ENCODE results near the gene SIDT1. TPM values are rescaled to one million over a fixed set of nuclear protein-coding genes. Genes with fewer than 3 reads are reported as not detected.

The SIDT1 gene
- total and polyA plus RNA-seq, 4 donors, result 1.0 to 16.3 (median 4.6) TPM

DNA sequence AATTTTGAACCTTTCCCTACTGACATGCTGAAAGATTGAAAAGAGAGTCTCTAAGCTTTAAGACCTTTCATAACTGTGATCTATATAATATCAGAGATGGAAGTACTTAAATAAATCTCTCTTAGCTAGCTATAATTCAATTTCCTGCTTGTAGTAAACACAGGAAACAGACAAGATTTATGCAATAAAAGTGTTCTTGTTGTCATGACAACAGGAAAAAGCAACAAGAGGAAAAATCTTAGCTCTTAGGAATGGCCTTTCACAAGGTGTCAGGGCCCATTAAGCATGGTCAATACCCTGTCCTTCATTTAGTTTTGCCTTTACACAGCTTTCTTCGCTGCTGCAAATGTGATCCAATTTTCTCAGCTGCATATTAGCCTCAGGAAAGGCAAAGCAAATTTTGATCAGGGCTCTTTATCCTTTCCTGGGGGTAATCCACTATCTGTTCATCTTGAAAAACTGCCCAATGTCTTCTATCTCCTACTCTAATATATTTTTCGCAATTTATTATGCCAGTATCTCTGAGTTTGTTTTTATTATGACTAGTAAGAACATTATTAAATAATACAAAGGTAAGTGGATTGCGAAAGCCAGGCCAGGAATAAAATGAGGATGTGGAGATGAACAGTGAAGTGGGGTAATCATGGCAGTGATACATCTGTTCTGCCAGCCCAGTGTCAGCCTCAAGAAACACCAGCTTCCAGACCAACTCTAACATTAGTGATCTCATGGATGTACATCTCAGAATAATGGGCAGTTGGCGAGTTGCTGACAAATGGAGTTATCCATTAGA is 28.7 kb downstream of the SIDT1 start:
- TF ChIP-seq, protein P1, sequence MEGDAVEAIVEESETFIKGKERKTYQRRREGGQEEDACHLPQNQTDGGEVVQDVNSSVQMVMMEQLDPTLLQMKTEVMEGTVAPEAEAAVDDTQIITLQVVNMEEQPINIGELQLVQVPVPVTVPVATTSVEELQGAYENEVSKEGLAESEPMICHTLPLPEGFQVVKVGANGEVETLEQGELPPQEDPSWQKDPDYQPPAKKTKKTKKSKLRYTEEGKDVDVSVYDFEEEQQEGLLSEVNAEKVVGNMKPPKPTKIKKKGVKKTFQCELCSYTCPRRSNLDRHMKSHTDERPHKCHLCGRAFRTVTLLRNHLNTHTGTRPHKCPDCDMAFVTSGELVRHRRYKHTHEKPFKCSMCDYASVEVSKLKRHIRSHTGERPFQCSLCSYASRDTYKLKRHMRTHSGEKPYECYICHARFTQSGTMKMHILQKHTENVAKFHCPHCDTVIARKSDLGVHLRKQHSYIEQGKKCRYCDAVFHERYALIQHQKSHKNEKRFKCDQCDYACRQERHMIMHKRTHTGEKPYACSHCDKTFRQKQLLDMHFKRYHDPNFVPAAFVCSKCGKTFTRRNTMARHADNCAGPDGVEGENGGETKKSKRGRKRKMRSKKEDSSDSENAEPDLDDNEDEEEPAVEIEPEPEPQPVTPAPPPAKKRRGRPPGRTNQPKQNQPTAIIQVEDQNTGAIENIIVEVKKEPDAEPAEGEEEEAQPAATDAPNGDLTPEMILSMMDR (IDR thresholded peaks at IDR 0.05; ENCODE audit: control extremely low read depth, extremely low read depth), result no peak
- Histone ChIP-seq H3K36me3 (ENCODE audit: control insufficient read depth in 4 of 4, insufficient read depth in 4 of 4, low read length in 4 of 4) (no peaks in the 10 kb centered on the region), H3K27ac (ENCODE audit: low read depth in 1 of 2, low read length in 1 of 2) (no peak overlapping the region), H3K27me3 (ENCODE audit: control insufficient read depth in 3 of 3, insufficient read depth in 3 of 3, low read length in 2 of 3) (no peaks in the 10 kb centered on the region), H3K4me1 (ENCODE audit: control insufficient read depth in 5 of 5, insufficient read depth in 5 of 5, low read length in 5 of 5) (no peaks in the 10 kb centered on the region), H3K4me3 (no peak overlapping the region), H3K9ac (ENCODE audit: insufficient read depth in 1 of 2, low read length in 2 of 2) (no peak overlapping the region), H3K9me3 (ENCODE audit: control insufficient read depth in 4 of 4, insufficient read depth in 3 of 4, low read length in 3 of 4) (no peaks in the 10 kb centered on the region)
- DNase-seq (peak in 2 of 3 donors; percentile 47 to 59), ATAC-seq (ENCODE audit: insufficient read depth, low FRiP score) (no peak)
- 92 to 96% methylated on average over 4 of the region's 4 CpGs for WGBS, 2 donors

DNA sequence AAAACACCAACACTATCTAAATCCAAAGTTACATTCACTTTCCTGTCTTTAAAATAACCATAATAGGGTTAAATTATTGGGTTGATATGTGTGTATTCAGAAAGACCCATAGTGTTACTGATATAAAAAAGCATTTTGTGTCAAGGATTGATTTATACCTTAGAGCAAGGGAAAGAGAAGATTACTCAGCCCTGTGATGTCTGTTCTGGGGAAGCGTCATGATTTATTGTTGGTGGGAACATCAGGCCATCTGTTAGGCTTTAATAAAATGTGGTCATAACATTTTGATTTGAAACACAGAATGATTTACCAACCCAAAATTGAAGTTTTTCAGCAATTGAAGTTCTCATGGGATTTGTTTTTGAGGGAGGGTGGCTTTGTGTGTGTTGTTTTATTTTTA is 33.2 kb downstream of the SIDT1 start:
- ATAC-seq (ENCODE audit: insufficient read depth, low FRiP score), result no peak
- H3K27me3 ChIP-seq (ENCODE audit: control insufficient read depth in 3 of 3, insufficient read depth in 3 of 3, low read length in 2 of 3), result no peaks in the 10 kb centered on the region
- no peaks in the 10 kb centered on the region for H3K4me1 ChIP-seq (ENCODE audit: control insufficient read depth in 5 of 5, insufficient read depth in 5 of 5, low read length in 5 of 5)
- H3K36me3 ChIP-seq (ENCODE audit: control insufficient read depth in 4 of 4, insufficient read depth in 4 of 4, low read length in 4 of 4), result no peaks in the 10 kb centered on the region
- H3K9ac ChIP-seq (ENCODE audit: insufficient read depth in 1 of 2, low read length in 2 of 2), result no peak overlapping the region
- no peak overlapping the region for H3K4me3 ChIP-seq
- H3K9me3 ChIP-seq (ENCODE audit: control insufficient read depth in 4 of 4, insufficient read depth in 3 of 4, low read length in 3 of 4), result no peaks in the 10 kb centered on the region
- WGBS, 2 donors, result 78 to 90% methylated on average over 1 of the region's 1 CpG
- DNase-seq, result no peak
- H3K27ac ChIP-seq (ENCODE audit: low read depth in 1 of 2, low read length in 1 of 2), result no peak overlapping the region
- TF ChIP-seq, protein P1 (IDR thresholded peaks at IDR 0.05; ENCODE audit: control extremely low read depth, extremely low read depth), result no peak

DNA sequence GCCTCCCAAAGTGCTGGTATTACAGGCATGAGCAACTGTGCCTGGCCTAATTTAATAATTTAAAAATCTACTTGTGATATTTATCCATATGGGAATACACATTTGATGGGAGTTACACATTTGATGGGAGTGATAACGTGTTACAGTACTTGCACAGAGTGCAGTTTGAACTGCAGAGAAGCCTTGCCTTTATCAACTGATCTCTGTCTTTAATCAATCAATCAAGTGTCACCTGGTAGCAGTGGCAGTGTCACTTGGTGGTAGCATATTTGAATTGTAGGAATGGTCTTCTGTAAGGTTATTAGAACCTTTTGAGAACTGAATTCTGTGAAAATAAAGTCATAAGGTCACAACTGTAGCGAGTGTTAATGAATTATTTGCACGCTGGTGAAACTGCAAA is 37.8 kb downstream of the SIDT1 start:
- H3K36me3 ChIP-seq (ENCODE audit: control insufficient read depth in 4 of 4, insufficient read depth in 4 of 4, low read length in 4 of 4), result no peaks in the 10 kb centered on the region
- H3K27me3 ChIP-seq (ENCODE audit: control insufficient read depth in 3 of 3, insufficient read depth in 3 of 3, low read length in 2 of 3), result no peaks in the 10 kb centered on the region
- WGBS, 2 donors, result 91 to 98% methylated on average over 3 of the region's 3 CpGs
- H3K9ac ChIP-seq (ENCODE audit: insufficient read depth in 1 of 2, low read length in 2 of 2), result no peak overlapping the region
- TF ChIP-seq, protein P1 (IDR thresholded peaks at IDR 0.05; ENCODE audit: control extremely low read depth, extremely low read depth), result no peak
- H3K4me1 ChIP-seq (ENCODE audit: control insufficient read depth in 5 of 5, insufficient read depth in 5 of 5, low read length in 5 of 5), result no peaks in the 10 kb centered on the region
- no peaks in the 10 kb centered on the region for H3K9me3 ChIP-seq (ENCODE audit: control insufficient read depth in 4 of 4, insufficient read depth in 3 of 4, low read length in 3 of 4)
- ATAC-seq (ENCODE audit: insufficient read depth, low FRiP score) (no peak), DNase-seq (no peak)
- H3K4me3 ChIP-seq, result no peak overlapping the region
- no peak overlapping the region for H3K27ac ChIP-seq (ENCODE audit: low read depth in 1 of 2, low read length in 1 of 2)
